Measurements from ENCODE around the gene KCNH6. TPM values are rescaled to one million over a fixed set of nuclear protein-coding genes. Genes with fewer than 3 reads are reported as not detected.

Gene KCNH6
- total RNA-seq, 1 donor from 2014 or later: 4.4 TPM

- H3K36me3 Mint-ChIP-seq: no peaks in the 10 kb centered on the region
- TF ChIP-seq CTCF (conservative IDR thresholded peaks at IDR 0.05): no peak
- H3K4me3 Mint-ChIP-seq: no peak overlapping the region
- no peaks in the 10 kb centered on the region for H3K4me1 Mint-ChIP-seq (ENCODE audit: unreplicated experiment)
- H3K9me3 Mint-ChIP-seq: no peaks in the 10 kb centered on the region
- DNase-seq (ENCODE audit: extremely low spot score, unreplicated experiment): no peak
- H3K27ac Mint-ChIP-seq: no peak overlapping the region
- peaks cover 32% of the 10 kb centered on the region for H3K27me3 Mint-ChIP-seq
These were observed 15.8 kb downstream of the KCNH6 start for GRCh38 chr17:63538693-63539595.

GRCh38 chr17:63540590-63540989 lies 17.4 kb downstream of the KCNH6 start:
- no peak for DNase-seq (ENCODE audit: extremely low spot score, unreplicated experiment)
- no peak for TF ChIP-seq CTCF (conservative IDR thresholded peaks at IDR 0.05)
- peaks cover 26% of the 10 kb centered on the region for H3K27me3 Mint-ChIP-seq
- H3K36me3 Mint-ChIP-seq: no peaks in the 10 kb centered on the region
- no peak overlapping the region for H3K27ac Mint-ChIP-seq
- H3K4me1 Mint-ChIP-seq (ENCODE audit: unreplicated experiment): no peaks in the 10 kb centered on the region
- no peak overlapping the region for H3K4me3 Mint-ChIP-seq
- no peaks in the 10 kb centered on the region for H3K9me3 Mint-ChIP-seq

- no peaks in the 10 kb centered on the region for H3K36me3 Mint-ChIP-seq
- H3K27ac Mint-ChIP-seq: no peak overlapping the region
- H3K27me3 Mint-ChIP-seq: peaks cover 23% of the 10 kb centered on the region
- no peaks in the 10 kb centered on the region for H3K4me1 Mint-ChIP-seq (ENCODE audit: unreplicated experiment)
- DNase-seq (ENCODE audit: extremely low spot score, unreplicated experiment): no peak
- no peak overlapping the region for H3K4me3 Mint-ChIP-seq
- no peak for TF ChIP-seq CTCF (conservative IDR thresholded peaks at IDR 0.05)
- no peaks in the 10 kb centered on the region for H3K9me3 Mint-ChIP-seq
These were observed 19.0 kb downstream of the KCNH6 start for GRCh38 chr17:63542218-63542545.

- no peaks in the 10 kb centered on the region for H3K36me3 Mint-ChIP-seq
- no peak overlapping the region for H3K4me3 Mint-ChIP-seq
- TF ChIP-seq CTCF (conservative IDR thresholded peaks at IDR 0.05): no peak
- no peaks in the 10 kb centered on the region for H3K4me1 Mint-ChIP-seq (ENCODE audit: unreplicated experiment)
- peaks cover 20% of the 10 kb centered on the region for H3K27me3 Mint-ChIP-seq
- H3K9me3 Mint-ChIP-seq: no peaks in the 10 kb centered on the region
- DNase-seq (ENCODE audit: extremely low spot score, unreplicated experiment): no peak
- no peak overlapping the region for H3K27ac Mint-ChIP-seq
These were observed 20.0 kb downstream of the KCNH6 start for GRCh38 chr17:63542942-63543821.

GRCh38 chr17:63543822-63544420 lies 20.8 kb downstream of the KCNH6 start:
- Mint-ChIP-seq H3K4me1 (ENCODE audit: unreplicated experiment) (no peaks in the 10 kb centered on the region), H3K36me3 (no peaks in the 10 kb centered on the region), H3K27ac (no peak overlapping the region), H3K27me3 (peaks cover 13% of the 10 kb centered on the region), H3K4me3 (no peak overlapping the region), H3K9me3 (no peaks in the 10 kb centered on the region)
- TF ChIP-seq CTCF (conservative IDR thresholded peaks at IDR 0.05): no peak
- DNase-seq (ENCODE audit: extremely low spot score, unreplicated experiment): no peak

Data from type B pancreatic cell (in vitro differentiated cells).